GM12873 (cell line): ENCODE data around the gene ZBTB5.

ENCODE experiments used
- CTCF ChIP-seq: IDR thresholded peaks from 2 replicates; pipeline ENCODE4 v1.5.1; 2012; ENCODE audit warnings: low read depth, mild to moderate bottlenecking, moderate library complexity, low read length, control low read depth; ENCODE audit not compliant: insufficient read depth; ENCODE audit errors: missing control alignments

ZBTB5 gene

DNA sequence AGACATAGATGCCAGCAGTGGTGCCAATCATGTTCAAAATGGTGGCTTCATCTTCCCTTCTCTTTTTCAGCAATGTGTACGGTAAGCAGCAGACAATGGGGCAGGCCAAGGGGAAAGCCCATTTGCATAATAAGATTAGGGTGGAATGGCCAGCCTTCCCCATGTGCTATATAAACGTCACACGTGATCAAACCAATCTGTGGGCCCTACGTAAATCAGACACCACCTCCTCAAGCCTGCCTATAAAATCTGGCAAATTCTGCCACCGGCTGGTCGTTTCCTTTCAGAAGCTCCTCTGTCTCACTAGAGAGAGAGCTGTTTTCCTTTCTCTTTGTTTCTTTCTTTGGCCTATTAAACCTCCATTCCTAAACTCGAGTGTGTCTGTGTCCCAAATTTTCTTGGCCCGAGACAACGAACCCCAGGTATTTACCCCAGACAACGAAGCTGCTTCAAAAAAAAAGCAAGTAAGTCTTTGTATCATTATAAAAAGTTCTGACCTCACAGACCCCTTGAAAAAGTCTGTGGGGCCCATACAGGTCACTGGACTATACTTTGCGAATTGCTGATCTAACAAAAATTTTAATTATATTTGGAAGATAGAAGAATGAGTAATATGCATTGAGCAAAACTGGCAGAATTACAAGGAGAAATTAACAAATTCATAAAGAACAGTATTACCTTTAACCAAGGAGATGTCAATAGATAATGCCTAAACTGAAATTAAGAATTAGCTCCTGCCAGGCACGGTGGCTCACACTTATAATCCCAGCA lies 15.2 kb downstream of the ZBTB5 start:
- TF ChIP-seq CTCF, result no peak

- no peak for TF ChIP-seq CTCF
Measured at GRCh38 chr9:37447111-37447510, 18.1 kb downstream of the ZBTB5 start.

- TF ChIP-seq CTCF, result no peak
Measured at GRCh38 chr9:37446401-37446800, 18.8 kb downstream of the ZBTB5 start.

DNA sequence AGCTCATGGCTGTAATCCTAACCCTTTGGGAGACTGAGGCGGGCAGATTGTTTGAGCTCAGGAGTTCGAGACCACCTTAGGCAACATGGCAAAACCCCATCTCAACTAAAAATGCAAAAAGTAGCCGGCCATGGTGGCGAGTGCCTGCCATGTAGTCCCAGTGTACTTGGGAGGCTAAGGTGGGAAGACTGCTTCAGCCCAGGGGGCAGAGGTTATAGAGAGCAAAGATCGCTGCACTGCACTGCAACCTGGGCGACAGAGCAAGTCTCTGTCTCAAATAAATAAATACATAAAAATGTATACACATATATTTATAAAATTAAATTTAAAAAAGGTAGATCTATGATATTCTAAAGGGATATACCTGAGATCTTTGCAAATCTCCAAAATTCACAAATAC lies 19.4 kb downstream of the ZBTB5 start:
- no peak for TF ChIP-seq CTCF

DNA sequence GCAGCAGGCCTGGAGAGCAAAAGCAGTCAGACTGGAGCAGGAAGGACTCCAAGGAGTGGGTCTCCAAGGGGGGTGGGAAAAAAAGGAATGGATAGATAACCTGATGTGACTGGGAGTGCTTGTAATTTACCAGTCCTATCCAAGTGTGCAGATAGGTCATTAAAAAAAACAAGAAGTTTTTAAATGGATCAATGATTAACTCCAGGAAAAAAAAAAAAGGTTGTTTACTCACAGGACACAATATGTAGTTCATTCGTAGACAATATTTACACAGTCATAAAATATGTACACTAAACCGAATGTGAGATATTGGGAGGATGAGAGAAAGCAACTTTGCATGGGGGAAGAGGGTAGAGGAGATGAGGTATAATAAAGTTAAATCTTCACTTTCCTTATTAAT lies 20.4 kb downstream of the ZBTB5 start:
- no peak for TF ChIP-seq CTCF

GRCh38 chr9:37443566-37443965 lies 21.7 kb downstream of the ZBTB5 start:
- TF ChIP-seq CTCF, result no peak

DNA sequence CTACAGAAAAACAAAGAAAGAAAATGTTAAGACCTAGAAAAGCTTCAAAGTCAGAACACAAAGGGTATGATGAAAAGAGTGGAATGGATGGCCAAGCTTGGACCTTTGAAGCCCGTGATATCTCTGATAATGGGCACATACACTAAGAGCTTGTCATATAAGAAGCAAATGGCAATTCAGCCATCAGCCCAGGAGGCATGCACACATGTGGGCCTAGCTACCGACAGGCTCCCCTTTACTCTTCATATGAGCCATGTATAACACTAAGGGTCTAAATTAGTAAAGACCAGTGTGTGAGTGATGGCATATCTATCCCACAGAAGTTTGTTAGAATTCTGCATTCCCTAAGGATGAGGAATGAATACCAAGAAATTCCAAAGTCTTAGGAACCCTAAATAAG lies 22.7 kb downstream of the ZBTB5 start:
- no peak for TF ChIP-seq CTCF
